ENCODE measurements around the gene ERG. TPM values are rescaled to one million over a fixed set of nuclear protein-coding genes. Genes with fewer than 3 reads are reported as not detected.
A peak's percentile ranks its signal among the peaks of the same experiment; 100 is the strongest.

The ERG gene
- total RNA-seq, 1 donor from 2014 or later: not detected

DNA sequence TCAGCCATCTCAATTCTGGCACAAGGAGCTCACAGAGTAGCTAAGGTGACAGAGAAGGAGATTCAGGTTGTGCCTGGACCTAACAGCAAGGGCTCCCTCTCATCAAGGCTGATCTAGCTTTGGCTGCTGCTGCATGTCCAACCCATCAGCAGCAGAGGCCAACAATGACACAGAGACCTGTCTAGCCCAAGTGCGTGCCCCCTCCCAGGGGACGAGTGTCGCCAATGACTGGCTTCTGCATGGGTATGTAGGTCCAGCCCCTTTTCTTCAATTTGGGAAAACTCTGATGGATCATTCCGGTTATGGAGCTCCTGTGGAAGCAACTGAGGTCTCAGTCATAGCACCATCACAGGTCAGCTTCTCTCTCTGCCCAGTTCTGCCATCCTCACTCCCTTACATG lies 158.1 kb downstream of the ERG start:
- TF ChIP-seq, protein P1, sequence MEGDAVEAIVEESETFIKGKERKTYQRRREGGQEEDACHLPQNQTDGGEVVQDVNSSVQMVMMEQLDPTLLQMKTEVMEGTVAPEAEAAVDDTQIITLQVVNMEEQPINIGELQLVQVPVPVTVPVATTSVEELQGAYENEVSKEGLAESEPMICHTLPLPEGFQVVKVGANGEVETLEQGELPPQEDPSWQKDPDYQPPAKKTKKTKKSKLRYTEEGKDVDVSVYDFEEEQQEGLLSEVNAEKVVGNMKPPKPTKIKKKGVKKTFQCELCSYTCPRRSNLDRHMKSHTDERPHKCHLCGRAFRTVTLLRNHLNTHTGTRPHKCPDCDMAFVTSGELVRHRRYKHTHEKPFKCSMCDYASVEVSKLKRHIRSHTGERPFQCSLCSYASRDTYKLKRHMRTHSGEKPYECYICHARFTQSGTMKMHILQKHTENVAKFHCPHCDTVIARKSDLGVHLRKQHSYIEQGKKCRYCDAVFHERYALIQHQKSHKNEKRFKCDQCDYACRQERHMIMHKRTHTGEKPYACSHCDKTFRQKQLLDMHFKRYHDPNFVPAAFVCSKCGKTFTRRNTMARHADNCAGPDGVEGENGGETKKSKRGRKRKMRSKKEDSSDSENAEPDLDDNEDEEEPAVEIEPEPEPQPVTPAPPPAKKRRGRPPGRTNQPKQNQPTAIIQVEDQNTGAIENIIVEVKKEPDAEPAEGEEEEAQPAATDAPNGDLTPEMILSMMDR (conservative IDR thresholded peaks at IDR 0.05; ENCODE audit: low read depth, low read length): no peak
- DNase-seq (ENCODE audit: low read depth): no peak
- H3K4me3 ChIP-seq (ENCODE audit: low read depth, low read length): no peak overlapping the region

DNA sequence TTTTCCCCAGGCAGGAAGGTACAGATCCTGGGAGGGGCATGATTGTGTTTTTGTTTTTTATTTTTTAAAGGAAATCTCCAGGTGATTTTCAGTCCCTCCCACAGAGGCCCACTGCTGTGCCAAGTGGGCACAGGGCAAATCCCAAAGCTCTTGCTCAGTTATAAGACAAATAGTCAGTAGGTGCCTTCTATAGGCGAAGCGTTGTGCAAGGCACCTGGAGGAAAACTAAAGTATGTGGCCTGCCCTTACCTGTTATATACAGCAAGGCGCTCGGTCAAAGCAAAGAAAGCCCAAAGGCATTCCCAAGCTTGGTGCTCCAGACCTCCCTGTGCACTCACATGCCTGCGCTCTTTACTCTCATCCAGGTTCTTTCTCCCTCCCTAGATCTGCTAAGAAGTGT lies 160.5 kb downstream of the ERG start:
- DNase-seq (ENCODE audit: low read depth): no peak
- TF ChIP-seq, protein P1 (conservative IDR thresholded peaks at IDR 0.05; ENCODE audit: low read depth, low read length): no peak
- no peak overlapping the region for H3K4me3 ChIP-seq (ENCODE audit: low read depth, low read length)

DNA sequence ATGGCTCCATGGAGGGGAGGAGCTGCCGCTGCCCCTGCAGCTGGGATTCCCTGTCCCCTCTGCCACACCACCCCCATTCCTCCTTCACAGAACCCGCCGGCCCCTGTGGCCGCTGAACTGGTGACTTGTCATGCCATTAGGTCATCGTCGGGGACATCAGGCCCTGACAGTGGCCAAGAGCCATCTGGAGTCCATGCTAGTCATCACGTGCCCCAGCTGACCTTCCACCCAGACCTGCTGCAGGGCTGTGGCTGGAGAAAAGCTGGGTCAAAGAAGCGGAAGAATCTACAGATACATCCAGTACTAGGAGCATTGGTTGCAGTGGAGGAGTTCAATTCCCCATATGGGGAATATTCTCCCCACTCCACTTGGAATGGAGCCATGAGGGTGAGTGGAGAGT lies 163.4 kb downstream of the ERG start:
- no peak for DNase-seq (ENCODE audit: low read depth)
- H3K4me3 ChIP-seq (ENCODE audit: low read depth, low read length): no peak overlapping the region
- TF ChIP-seq, protein P1 (conservative IDR thresholded peaks at IDR 0.05; ENCODE audit: low read depth, low read length): no peak

DNA sequence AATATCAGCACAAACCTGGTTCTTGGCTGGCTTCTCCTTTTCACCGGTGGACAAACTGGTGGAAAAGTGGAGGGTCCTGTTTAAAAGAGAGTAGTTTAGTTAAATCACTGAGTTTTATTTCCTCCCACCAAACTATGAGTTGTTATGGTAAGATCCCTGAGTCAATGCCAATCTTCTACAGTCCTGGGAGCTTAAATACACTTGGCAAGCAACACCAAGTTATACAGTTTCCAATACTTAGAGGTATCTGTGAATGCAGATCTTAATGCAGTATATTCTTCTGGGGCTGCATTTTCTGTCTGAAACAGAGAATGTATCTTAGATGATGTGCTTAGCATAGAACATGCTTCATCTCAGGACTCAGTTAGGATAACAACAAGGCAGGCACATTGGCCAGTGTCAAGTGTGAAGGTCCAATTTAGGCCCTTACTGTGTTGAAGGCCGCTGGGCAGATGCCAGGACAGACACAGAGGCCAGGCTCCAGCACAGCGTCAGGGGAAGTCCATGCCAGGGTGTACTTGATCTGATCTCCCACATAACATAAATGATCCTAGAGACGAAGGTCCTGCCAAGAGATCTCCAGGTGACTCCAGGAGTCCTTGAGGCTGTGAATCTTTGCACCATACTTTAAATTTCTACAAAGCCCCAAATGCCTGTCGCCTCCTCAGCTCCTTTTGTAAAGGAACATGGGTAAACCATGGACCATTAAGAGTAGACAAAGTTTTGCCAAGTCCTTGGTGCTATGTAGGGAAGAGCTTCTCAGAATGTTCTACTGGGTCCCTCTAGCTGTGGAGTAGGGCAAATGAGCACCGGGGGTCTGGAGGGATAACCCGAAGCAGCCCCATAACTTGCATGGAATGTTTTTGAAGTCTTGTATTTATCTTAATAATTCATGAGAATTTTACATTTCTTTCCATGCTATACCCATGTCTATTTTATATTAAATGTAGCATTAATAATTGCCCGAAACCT lies 164.7 kb downstream of the ERG start:
- TF ChIP-seq, protein P1 (conservative IDR thresholded peaks at IDR 0.05; ENCODE audit: low read depth, low read length): peak; percentile 48
- no peak for DNase-seq (ENCODE audit: low read depth)
- H3K4me3 ChIP-seq (ENCODE audit: low read depth, low read length): no peak overlapping the region

DNA sequence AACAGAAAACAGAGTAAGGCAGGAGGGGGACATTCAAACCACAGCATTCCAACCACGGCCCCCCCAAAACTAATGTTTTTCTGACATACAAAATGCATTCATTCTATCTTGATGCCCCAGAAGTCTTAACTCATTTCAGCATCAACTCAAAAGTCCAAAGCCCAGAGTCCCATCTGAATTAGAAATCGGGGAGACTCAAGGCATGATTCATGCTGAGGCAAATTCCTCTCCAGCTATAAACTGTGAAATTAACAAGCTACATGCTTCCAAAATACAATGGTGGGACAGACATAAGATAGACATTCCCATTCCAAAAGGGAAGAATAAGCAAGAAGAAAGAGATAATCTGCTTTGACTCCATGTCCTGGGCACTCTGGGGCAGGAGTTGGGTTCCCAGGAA lies 167.6 kb downstream of the ERG start:
- no peak for DNase-seq (ENCODE audit: low read depth)
- H3K4me3 ChIP-seq (ENCODE audit: low read depth, low read length): no peak overlapping the region
- TF ChIP-seq, protein P1 (conservative IDR thresholded peaks at IDR 0.05; ENCODE audit: low read depth, low read length): no peak

Other genes starting within 250 kb of the ERG start
- gene KCNJ15, start 241.5 kb downstream of the ERG start, total RNA-seq: 38.9 and 40.8 TPM in 2 replicates